ENCODE data around the gene NECAB3. TPM values are rescaled to one million over a fixed set of nuclear protein-coding genes. Genes with fewer than 3 reads are reported as not detected.
"Not testable (repeated sequence)": the region's sequence is repeated elsewhere in the genome, so short reads cannot be mapped to it uniquely, and the experiment has no call there.

NECAB3 gene
- total and polyA plus RNA-seq, 2 of the 13 experiments (the other 11 are each of a cell fraction or from before 2014, with no cell fraction given) = 61.5 to 65.5 TPM

DNA sequence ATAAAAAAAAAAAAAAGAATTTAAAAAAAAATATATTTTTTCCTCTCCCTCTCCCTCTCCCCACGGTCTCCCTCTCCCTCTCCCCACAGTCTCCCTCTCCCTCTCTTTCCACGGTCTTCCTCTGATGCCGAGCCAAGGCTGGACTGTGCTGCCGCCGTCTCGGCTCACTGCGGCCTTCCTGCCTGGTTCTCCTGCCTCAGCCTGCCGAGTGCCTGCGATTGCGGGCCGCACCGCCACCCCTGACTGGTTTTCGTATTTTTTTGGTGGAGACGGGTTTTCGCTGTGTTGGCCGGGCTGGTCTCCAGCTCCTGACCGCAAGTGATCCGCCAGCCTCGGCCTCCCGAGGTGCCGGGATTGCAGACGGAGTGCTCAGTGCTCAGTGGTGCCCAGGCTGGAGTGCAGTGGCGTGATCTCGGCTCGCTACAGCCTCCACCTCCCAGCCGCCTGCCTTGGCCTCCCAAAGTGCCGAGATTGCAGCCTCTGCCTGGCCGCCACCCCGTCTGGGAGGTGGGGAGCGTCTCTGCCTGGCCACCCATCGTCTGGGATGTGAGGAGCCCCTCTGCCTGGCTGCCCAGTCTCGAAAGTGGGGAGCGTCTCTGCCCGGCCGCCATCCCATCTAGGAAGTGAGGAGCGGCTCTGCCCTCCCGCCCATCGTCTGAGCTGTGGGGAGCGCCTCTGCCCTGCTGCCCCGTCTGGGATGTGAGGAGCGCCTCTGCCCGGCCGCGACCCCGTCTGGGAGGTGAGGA lies 26.6 kb upstream of the NECAB3 start (continued):
- TF ChIP-seq HOXA3 (CRISPR knock-in tag; IDR thresholded peaks at IDR 0.05) = peak; percentile 52; the same call in 1 of the 2 replicates
- 0 out of 2 replicates have a peak, but pooled peaks have one; percentile 45 for TF ChIP-seq ZNF333 (CRISPR knock-in tag; IDR thresholded peaks at IDR 0.05; ENCODE audit: borderline replicate concordance)
- TF ChIP-seq NFE2L1 (CRISPR knock-in tag; IDR thresholded peaks at IDR 0.05; ENCODE audit: borderline replicate concordance) = peak; percentile 43; the same call in 1 of the 2 replicates
- TF ChIP-seq, protein P1, sequence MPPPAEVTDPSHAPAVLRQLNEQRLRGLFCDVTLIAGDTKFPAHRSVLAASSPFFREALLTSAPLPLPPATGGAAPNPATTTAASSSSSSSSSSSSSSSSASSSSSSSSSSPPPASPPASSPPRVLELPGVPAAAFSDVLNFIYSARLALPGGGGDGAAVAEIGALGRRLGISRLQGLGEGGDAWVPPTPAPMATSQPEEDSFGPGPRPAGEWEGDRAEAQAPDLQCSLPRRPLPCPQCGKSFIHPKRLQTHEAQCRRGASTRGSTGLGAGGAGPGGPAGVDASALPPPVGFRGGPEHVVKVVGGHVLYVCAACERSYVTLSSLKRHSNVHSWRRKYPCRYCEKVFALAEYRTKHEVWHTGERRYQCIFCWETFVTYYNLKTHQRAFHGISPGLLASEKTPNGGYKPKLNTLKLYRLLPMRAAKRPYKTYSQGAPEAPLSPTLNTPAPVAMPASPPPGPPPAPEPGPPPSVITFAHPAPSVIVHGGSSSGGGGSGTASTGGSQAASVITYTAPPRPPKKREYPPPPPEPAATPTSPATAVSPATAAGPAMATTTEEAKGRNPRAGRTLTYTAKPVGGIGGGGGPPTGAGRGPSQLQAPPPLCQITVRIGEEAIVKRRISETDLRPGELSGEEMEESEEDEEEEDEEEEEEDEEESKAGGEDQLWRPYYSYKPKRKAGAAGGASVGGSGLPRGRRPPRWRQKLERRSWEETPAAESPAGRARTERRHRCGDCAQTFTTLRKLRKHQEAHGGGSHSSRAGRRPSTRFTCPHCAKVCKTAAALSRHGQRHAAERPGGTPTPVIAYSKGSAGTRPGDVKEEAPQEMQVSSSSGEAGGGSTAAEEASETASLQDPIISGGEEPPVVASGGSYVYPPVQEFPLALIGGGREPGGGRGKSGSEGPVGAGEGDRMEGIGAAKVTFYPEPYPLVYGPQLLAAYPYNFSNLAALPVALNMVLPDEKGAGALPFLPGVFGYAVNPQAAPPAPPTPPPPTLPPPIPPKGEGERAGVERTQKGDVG (CRISPR knock-in tag; IDR thresholded peaks at IDR 0.05; ENCODE audit: borderline replicate concordance) = peak; percentile 98

DNA sequence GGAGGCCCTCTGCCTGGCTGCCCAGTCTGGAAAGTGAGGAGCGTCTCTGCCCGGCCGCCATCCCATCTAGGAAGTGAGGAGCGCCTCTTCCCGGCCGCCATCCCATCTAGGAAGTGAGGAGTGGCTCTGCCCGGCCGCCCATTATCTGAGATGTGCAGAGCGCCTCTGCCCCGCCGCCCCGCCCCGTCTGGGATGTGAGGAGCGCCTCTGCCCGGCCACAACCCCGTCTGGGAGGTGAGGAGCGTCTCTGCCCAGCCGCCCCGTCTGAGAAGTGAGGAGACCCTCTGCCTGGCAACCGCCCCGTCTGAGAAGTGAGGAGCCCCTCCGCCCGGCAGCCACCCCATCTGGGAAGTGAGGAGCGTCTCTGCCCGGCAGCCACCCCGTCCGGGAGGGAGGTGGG lies 24.7 kb upstream of the NECAB3 start:
- CTCF ChIA-PET (ENCODE audit: low intra/inter-chr PET ratio, low total read pairs); FAIRE-seq; H3K79me2 ChIP-seq (ENCODE audit: insufficient read depth, low read length); DNase-seq (ENCODE audit: low spot score); H3K36me3 ChIP-seq (replicated peaks in 1 of 2; ENCODE audit: control insufficient read depth in 1 of 2, insufficient read depth in 2 of 2, low read length in 2 of 2); H3K27me3 ChIP-seq (ENCODE audit: control insufficient read depth in 1 of 2, insufficient read depth in 2 of 2, low read length in 2 of 2); H2AFZ ChIP-seq (ENCODE audit: low read length); H3K27ac ChIP-seq (ENCODE audit: extremely low read length, insufficient read depth, low read length); POLR2A ChIA-PET; H3K9me3 ChIP-seq (ENCODE audit: low read length); H4K20me1 ChIP-seq (ENCODE audit: insufficient read depth, low read length); H3K4me3 ChIP-seq (replicated peaks in 1 of 3; ENCODE audit: insufficient read depth in 1 of 3, low read depth in 2 of 3, low read length in 3 of 3); intact Hi-C loops (cut with micrococcal nuclease; ENCODE audit: unreplicated experiment); H3K9ac ChIP-seq (ENCODE audit: insufficient read depth, low read depth, low read length); BruUV-seq (replicated peaks); ATAC-seq; in situ Hi-C loops (cut with HindIII; ENCODE audit: extremely low pct_ligation_motif_present, low pct_unique_long_range_greater_than_20kb); H3K4me2 ChIP-seq (ENCODE audit: low read depth, low read length): not testable (repeated sequence)
- peaks cover 52% of the 10 kb centered on the region for H3K4me1 ChIP-seq (ENCODE audit: insufficient read depth, low read length)
- WGBS (ENCODE audit: low lambda C conversion rate) = 91% methylated on average over 17 of the region's 27 CpGs
